Liver (tissue), 9 donors: ENCODE data around the gene SLC35B4. TPM values are rescaled to one million over a fixed set of nuclear protein-coding genes. Genes with fewer than 3 reads are reported as not detected.

Experiments
- DNase-seq: peaks from one replicate; pipeline ENCODE4 v3.0.0-alpha.2; 2017; ENCODE audit warnings: low spot score
- H3K27ac ChIP-seq, 2 donors: one replicate each; pipeline ENCODE4 v1.7.0; 2013; ENCODE audit warnings: inconsistent platforms in 2 of 2, low read length in 2 of 2, control low read depth in 1 of 2, low read depth in 1 of 2, mild to moderate bottlenecking in 1 of 2
- H3K27me3 ChIP-seq, 4 donors: one replicate each; pipeline versions ENCODE4 v1.6.1 to v1.7.0; 2013; ENCODE audit warnings: low read length in 3 of 4, inconsistent platforms in 1 of 4, mild to moderate bottlenecking in 1 of 4, moderate library complexity in 1 of 4; ENCODE audit not compliant: control insufficient read depth in 4 of 4, insufficient read depth in 4 of 4
- H3K36me3 ChIP-seq, 4 donors: one replicate each; pipeline versions ENCODE4 v1.6.1 to v1.7.0; 2013; ENCODE audit warnings: low read length in 3 of 4, mild to moderate bottlenecking in 3 of 4, low read depth in 1 of 4, moderate library complexity in 1 of 4; ENCODE audit not compliant: control insufficient read depth in 4 of 4, insufficient read depth in 3 of 4
- H3K4me1 ChIP-seq, 4 donors: one replicate each; pipeline versions ENCODE4 v1.6.1 to v1.7.0; 2013; ENCODE audit warnings: low read length in 3 of 4, mild to moderate bottlenecking in 3 of 4, moderate library complexity in 1 of 4; ENCODE audit not compliant: control insufficient read depth in 4 of 4, insufficient read depth in 4 of 4
- H3K4me3 ChIP-seq, 3 donors: one replicate each; pipeline versions ENCODE4 v1.6.1 to v1.7.0; 2013; ENCODE audit warnings: low read length in 3 of 3, control low read depth in 1 of 3, low read depth in 1 of 3, mild to moderate bottlenecking in 1 of 3
- H3K9ac ChIP-seq, 2 donors: one replicate each; pipeline ENCODE4 v1.7.0; 2013; ENCODE audit warnings: low read length in 2 of 2, mild to moderate bottlenecking in 2 of 2, moderate library complexity in 2 of 2, control low read depth in 1 of 2, low read depth in 1 of 2
- H3K9me3 ChIP-seq, 4 donors: one replicate each; pipeline versions ENCODE4 v1.6.1 to v1.7.0; 2013; ENCODE audit warnings: low read length in 3 of 4; ENCODE audit not compliant: control insufficient read depth in 4 of 4
- CTCF ChIP-seq: fragments of 150-350 bp; IDR thresholded peaks from 2 replicates; pipeline ENCODE4 v1.5.1; 2017; ENCODE audit warnings: improper control_type of control experiment, low read depth, low read length; ENCODE audit not compliant: missing input control
- EGR1 ChIP-seq, 2 donors: IDR thresholded peaks; 2 replicates each; pipeline ENCODE4 v1.6.1; 2016 to 2018; ENCODE audit warnings: antibody characterized with exemption in 2 of 2, low read depth in 2 of 2
- FOXA1 ChIP-seq: IDR thresholded peaks from 2 replicates; pipeline ENCODE4 v1.6.1; 2016; ENCODE audit warnings: antibody characterized with exemption
- FOXA2 ChIP-seq: IDR thresholded peaks from 2 replicates; pipeline ENCODE4 v1.6.1; 2016; ENCODE audit warnings: antibody characterized with exemption
- GABPA ChIP-seq, 2 donors: IDR thresholded peaks in 1 of 2; conservative IDR thresholded peaks in 1 of 2; 2 replicates each; pipeline ENCODE4 v1.6.1; 2016; ENCODE audit warnings: antibody characterized with exemption in 2 of 2, mild to moderate bottlenecking in 1 of 2, moderate library complexity in 1 of 2
- HNF4A ChIP-seq, 2 donors: conservative IDR thresholded peaks; 2 replicates each; pipeline ENCODE4 v1.6.1; 2016; ENCODE audit warnings: antibody characterized with exemption in 2 of 2, mild to moderate bottlenecking in 2 of 2
- HNF4G ChIP-seq: IDR thresholded peaks from 2 replicates; pipeline ENCODE4 v1.6.1; 2016; ENCODE audit warnings: antibody characterized with exemption
- JUND ChIP-seq, 2 donors: IDR thresholded peaks; 2 replicates each; pipeline ENCODE4 v1.6.1; 2016; ENCODE audit warnings: antibody characterized with exemption in 2 of 2
- MAX ChIP-seq: IDR thresholded peaks from 2 replicates; pipeline ENCODE4 v1.6.1; 2016; ENCODE audit warnings: antibody characterized with exemption
- NR2F2 ChIP-seq: IDR thresholded peaks from 2 replicates; pipeline ENCODE4 v1.6.1; 2016; ENCODE audit warnings: antibody characterized with exemption
- RAD21 ChIP-seq, 2 donors: IDR thresholded peaks; 2 replicates each; pipeline ENCODE4 v1.6.1; 2016; ENCODE audit warnings: antibody characterized with exemption in 2 of 2, mild to moderate bottlenecking in 2 of 2
- RXRA ChIP-seq, 2 donors: IDR thresholded peaks; 2 replicates each; pipeline ENCODE4 v1.6.1; 2017 to 2018; ENCODE audit warnings: antibody characterized with exemption in 2 of 2, mild to moderate bottlenecking in 1 of 2
- SP1 ChIP-seq: IDR thresholded peaks from 2 replicates; pipeline ENCODE4 v1.6.1; 2018; ENCODE audit warnings: antibody characterized with exemption, mild to moderate bottlenecking
- TAF1 ChIP-seq: conservative IDR thresholded peaks from 2 replicates; pipeline ENCODE4 v1.6.1; 2016; ENCODE audit warnings: antibody characterized with exemption, mild to moderate bottlenecking
- YY1 ChIP-seq: IDR thresholded peaks from 2 replicates; pipeline ENCODE4 v1.6.1; 2016; ENCODE audit warnings: antibody characterized with exemption, mild to moderate bottlenecking
- WGBS: extraction: QIAGEN DNeasy Blood & Tissue Kit; methylation state at CpG from one replicate; pipeline ENCODE4 v1.1.7; 2013; 5-methylcytosine and 5-hydroxymethylcytosine counted together
- polyA plus RNA-seq, 2 donors: library from polyadenylated mRNA; stranded (reverse) in 1 of 2; unstranded in 1 of 2; fragments of 200-250 nt in 1 of 2; fragments of >200 nt in 1 of 2; fragmentation: Nextera tagmentation in 1 of 2; extraction: Ambion mirVana in 1 of 2; gene quantifications; one replicate each; pipeline versions ENCODE4 v1.2.1 to v1.2.3, GENCODE V29; 2013 to 2015
- total RNA-seq, 2 donors: library from RNA; depleted of rRNA; stranded (reverse); fragments of >200 nt; gene quantifications; one replicate each; pipeline ENCODE4 v1.2.3, GENCODE V29; 2014
- TF ChIP-seq, protein P1 (sequence below): IDR thresholded peaks from 2 replicates; pipeline ENCODE4 v1.6.1; 2016; ENCODE audit warnings: antibody characterized with exemption
- TF ChIP-seq, protein P2 (sequence below): IDR thresholded peaks from 2 replicates; pipeline ENCODE4 v1.6.1; 2016; ENCODE audit warnings: antibody characterized with exemption, mild to moderate bottlenecking
- donor health status: healthy.
- donor health status: healthy.
- donor health status: healthy.
- donor health status: healthy.
- donor health status: healthy.

The SLC35B4 gene
- total and polyA plus RNA-seq, 4 donors: 5.7 to 17.7 (median 8.9) TPM

DNA sequence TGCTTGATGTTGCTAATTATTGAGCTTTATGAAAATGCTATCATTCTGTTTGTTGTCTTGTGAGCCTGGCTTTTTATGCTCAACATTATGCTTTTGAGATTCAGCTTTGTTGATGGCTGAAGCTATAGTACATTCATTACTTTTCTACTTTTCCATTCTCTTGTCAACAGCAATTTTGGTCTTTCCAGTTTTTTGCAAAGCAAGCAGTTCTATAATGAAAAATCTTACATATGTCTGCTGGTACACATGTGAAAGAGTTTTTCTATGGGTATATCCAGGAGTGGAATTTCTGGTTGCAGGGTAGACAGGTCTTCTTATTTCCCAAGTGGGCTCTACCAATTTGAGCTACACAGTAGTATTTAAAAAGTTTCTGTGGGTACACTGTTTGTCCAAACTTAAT lies 36.8 kb downstream of the SLC35B4 start:
- Histone ChIP-seq H3K4me3 (no peak overlapping the region), H3K4me1 (peaks cover 3 to 15% (median 8%) of the 10 kb centered on the region in 4 donors), H3K9me3 (no peaks in the 10 kb centered on the region), H3K36me3 (no peaks in the 10 kb centered on the region), H3K9ac (no peak overlapping the region), H3K27me3 (no peaks in the 10 kb centered on the region), H3K27ac (no peak overlapping the region)
- DNase-seq: no peak
- TF ChIP-seq RXRA (IDR thresholded peaks at IDR 0.05): no peak
- no peak for TF ChIP-seq HNF4A (conservative IDR thresholded peaks at IDR 0.05)
- no peak for TF ChIP-seq TAF1
- no peak for TF ChIP-seq YY1
- TF ChIP-seq, protein P1, sequence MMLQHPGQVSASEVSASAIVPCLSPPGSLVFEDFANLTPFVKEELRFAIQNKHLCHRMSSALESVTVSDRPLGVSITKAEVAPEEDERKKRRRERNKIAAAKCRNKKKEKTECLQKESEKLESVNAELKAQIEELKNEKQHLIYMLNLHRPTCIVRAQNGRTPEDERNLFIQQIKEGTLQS: no peak
- TF ChIP-seq FOXA2: no peak
- TF ChIP-seq, protein P2, sequence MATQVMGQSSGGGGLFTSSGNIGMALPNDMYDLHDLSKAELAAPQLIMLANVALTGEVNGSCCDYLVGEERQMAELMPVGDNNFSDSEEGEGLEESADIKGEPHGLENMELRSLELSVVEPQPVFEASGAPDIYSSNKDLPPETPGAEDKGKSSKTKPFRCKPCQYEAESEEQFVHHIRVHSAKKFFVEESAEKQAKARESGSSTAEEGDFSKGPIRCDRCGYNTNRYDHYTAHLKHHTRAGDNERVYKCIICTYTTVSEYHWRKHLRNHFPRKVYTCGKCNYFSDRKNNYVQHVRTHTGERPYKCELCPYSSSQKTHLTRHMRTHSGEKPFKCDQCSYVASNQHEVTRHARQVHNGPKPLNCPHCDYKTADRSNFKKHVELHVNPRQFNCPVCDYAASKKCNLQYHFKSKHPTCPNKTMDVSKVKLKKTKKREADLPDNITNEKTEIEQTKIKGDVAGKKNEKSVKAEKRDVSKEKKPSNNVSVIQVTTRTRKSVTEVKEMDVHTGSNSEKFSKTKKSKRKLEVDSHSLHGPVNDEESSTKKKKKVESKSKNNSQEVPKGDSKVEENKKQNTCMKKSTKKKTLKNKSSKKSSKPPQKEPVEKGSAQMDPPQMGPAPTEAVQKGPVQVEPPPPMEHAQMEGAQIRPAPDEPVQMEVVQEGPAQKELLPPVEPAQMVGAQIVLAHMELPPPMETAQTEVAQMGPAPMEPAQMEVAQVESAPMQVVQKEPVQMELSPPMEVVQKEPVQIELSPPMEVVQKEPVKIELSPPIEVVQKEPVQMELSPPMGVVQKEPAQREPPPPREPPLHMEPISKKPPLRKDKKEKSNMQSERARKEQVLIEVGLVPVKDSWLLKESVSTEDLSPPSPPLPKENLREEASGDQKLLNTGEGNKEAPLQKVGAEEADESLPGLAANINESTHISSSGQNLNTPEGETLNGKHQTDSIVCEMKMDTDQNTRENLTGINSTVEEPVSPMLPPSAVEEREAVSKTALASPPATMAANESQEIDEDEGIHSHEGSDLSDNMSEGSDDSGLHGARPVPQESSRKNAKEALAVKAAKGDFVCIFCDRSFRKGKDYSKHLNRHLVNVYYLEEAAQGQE: no peak
- TF ChIP-seq CTCF: no peak
- no peak for TF ChIP-seq SP1
- no peak for TF ChIP-seq NR2F2
- no peak for TF ChIP-seq EGR1 (IDR thresholded peaks at IDR 0.05; ENCODE audit: low read depth in 2 of 2)
- no peak for TF ChIP-seq HNF4G
- no peak for TF ChIP-seq JUND (IDR thresholded peaks at IDR 0.05)
- no peak for TF ChIP-seq MAX
- no peak for TF ChIP-seq FOXA1
- TF ChIP-seq RAD21 (IDR thresholded peaks at IDR 0.05): no peak
- TF ChIP-seq GABPA (IDR thresholded peaks at IDR 0.05 in 1 of 2, conservative IDR thresholded peaks at IDR 0.05 in 1 of 2): no peak

DNA sequence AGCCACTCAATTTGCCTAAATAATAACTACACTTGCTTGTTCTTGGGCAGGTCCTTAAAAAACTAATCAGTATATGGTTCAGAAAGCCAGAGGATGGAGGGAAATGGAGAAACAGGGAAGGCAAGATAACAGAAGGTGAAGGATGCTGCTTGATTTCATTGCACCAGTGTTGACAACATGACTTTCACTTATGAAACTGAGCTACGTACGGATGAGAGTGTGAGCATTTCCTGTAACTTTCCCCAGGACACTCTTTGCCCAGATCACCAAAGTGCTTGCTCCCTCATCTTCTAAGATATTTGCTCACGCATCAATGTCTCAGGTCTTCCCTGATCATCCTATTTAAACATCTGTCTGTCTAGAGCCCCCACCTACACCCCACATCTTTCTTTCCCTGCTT lies 37.4 kb downstream of the SLC35B4 start:
- H3K27me3 ChIP-seq: no peaks in the 10 kb centered on the region
- no peak overlapping the region for H3K9ac ChIP-seq
- no peak overlapping the region for H3K27ac ChIP-seq
- 47% methylated on average over 3 of the region's 3 CpGs for WGBS
- no peak overlapping the region for H3K4me3 ChIP-seq
- no peaks in the 10 kb centered on the region for H3K9me3 ChIP-seq
- H3K4me1 ChIP-seq: peaks cover 3 to 15% (median 8%) of the 10 kb centered on the region in 4 donors
- H3K36me3 ChIP-seq: no peaks in the 10 kb centered on the region
- no peak for DNase-seq
- TF ChIP-seq JUND (IDR thresholded peaks at IDR 0.05): no peak
- no peak for TF ChIP-seq HNF4A (conservative IDR thresholded peaks at IDR 0.05)
- no peak for TF ChIP-seq RAD21 (IDR thresholded peaks at IDR 0.05)
- no peak for TF ChIP-seq MAX
- no peak for TF ChIP-seq RXRA (IDR thresholded peaks at IDR 0.05)
- TF ChIP-seq HNF4G: no peak
- TF ChIP-seq SP1: no peak
- TF ChIP-seq, protein P2: no peak
- no peak for TF ChIP-seq YY1
- TF ChIP-seq TAF1: no peak
- no peak for TF ChIP-seq CTCF
- TF ChIP-seq EGR1 (IDR thresholded peaks at IDR 0.05; ENCODE audit: low read depth in 2 of 2): no peak
- TF ChIP-seq, protein P1: no peak
- no peak for TF ChIP-seq FOXA2
- TF ChIP-seq GABPA (IDR thresholded peaks at IDR 0.05 in 1 of 2, conservative IDR thresholded peaks at IDR 0.05 in 1 of 2): no peak
- TF ChIP-seq FOXA1: no peak
- TF ChIP-seq NR2F2: no peak
